Caco-2 (cell line): Measurements from ENCODE around the gene GLP2R. TPM values are rescaled to one million over a fixed set of nuclear protein-coding genes. Genes with fewer than 3 reads are reported as not detected.

Experiments used
- BruUV-seq: library from RNA; stranded (reverse); fragments of 400-500 nt; replicated peaks from 2 replicates; lab custom pipeline; 2021; lab: Mats Ljungman, UMichigan
- CTCF ChIA-PET: fragments of 300-600 bp; sonication (Branson Sonifier 250); formaldehyde crosslinking; loops from one replicate; lab custom pipeline; 2022; ENCODE audit warnings: antibody characterized with exemption; lab: Charles Lee
- POLR2A ChIA-PET: fragments of 300-600 bp; sonication (Branson Sonifier 250); formaldehyde crosslinking; loops from one replicate; lab custom pipeline; 2022; ENCODE audit warnings: antibody characterized with exemption; lab: Charles Lee
- DNase-seq, 2 experiments: peaks; one replicate each; pipeline versions ENCODE4 v3.0.0 to v3.0.0-alpha.2; 2020 to 2022
- H3K27me3 ChIP-seq: replicated peaks from 2 replicates; pipeline ENCODE4 v1.6.0; 2011; ENCODE audit warnings: low read length; ENCODE audit not compliant: control insufficient read depth, insufficient read depth
- H3K36me3 ChIP-seq: 2 replicates; pipeline ENCODE4 v1.5.1; 2011; ENCODE audit warnings: low read length; ENCODE audit not compliant: control insufficient read depth, insufficient read depth
- H3K4me1 ChIP-seq: fragments of 250-450 bp; sonication (Bioruptor Pico); 2 replicates; pipeline ENCODE4 v1.5.1; 2020; ENCODE audit warnings: mild to moderate bottlenecking
- H3K4me3 ChIP-seq: 2 replicates; pipeline ENCODE4 v1.5.1; 2011; ENCODE audit warnings: low read depth, mild to moderate bottlenecking, control low read depth, low read length
- H3K9me3 ChIP-seq: fragments of 250-450 bp; sonication (Bioruptor Pico); 2 replicates; pipeline ENCODE4 v1.5.1; 2020; ENCODE audit warnings: mild to moderate bottlenecking, moderate library complexity
- H3K27ac Mint-ChIP-seq: one replicate; pipeline ENCODE4 v1.8.0; 2022; ENCODE audit warnings: mixed read lengths; ENCODE audit not compliant: unreplicated experiment
- H3K27me3 Mint-ChIP-seq: one replicate; pipeline ENCODE4 v1.8.0; 2022; ENCODE audit warnings: mixed read lengths; ENCODE audit not compliant: insufficient read depth, unreplicated experiment
- H3K36me3 Mint-ChIP-seq: one replicate; pipeline ENCODE4 v1.8.0; 2022; ENCODE audit warnings: mild to moderate bottlenecking, mixed read lengths; ENCODE audit not compliant: insufficient read depth, unreplicated experiment
- H3K4me1 Mint-ChIP-seq: one replicate; pipeline ENCODE4 v1.8.0; 2022; ENCODE audit warnings: low read depth, mixed read lengths; ENCODE audit not compliant: unreplicated experiment
- H3K4me3 Mint-ChIP-seq: one replicate; pipeline ENCODE4 v1.8.0; 2022; ENCODE audit warnings: mild to moderate bottlenecking, moderate library complexity, mixed read lengths; ENCODE audit not compliant: unreplicated experiment
- H3K9me3 Mint-ChIP-seq: one replicate; pipeline ENCODE4 v1.8.0; 2022; ENCODE audit warnings: mixed read lengths; ENCODE audit not compliant: unreplicated experiment
- intact Hi-C: fragments of 100-400 bp; cut with micrococcal nuclease; formaldehyde crosslinking; loops from one replicate; pipeline ENCODE4 v1.10.0; 2022; ENCODE audit not compliant: unreplicated experiment
- total RNA-seq: library from RNA; stranded (reverse); gene quantifications from 2 replicates; pipeline ENCODE4 v1.2.3, GENCODE V29; 2022
- TF ChIP-seq, protein P1 (sequence below), 2 experiments: fragments of 200-600 bp in 1 of 2; IDR thresholded peaks; 1 replicate in 1 of 2; 2 replicates in 1 of 2; pipeline versions ENCODE4 v1.5.1 to v1.8.0; 2011 to 2022; ENCODE audit warnings: antibody characterized with exemption in 1 of 2, control low read depth in 1 of 2, inconsistent platforms in 1 of 2, low read depth in 1 of 2, low read length in 1 of 2, mild to moderate bottlenecking in 1 of 2, moderate library complexity in 1 of 2; ENCODE audit not compliant: insufficient read depth in 1 of 2, severe bottlenecking in 1 of 2, unreplicated experiment in 1 of 2

GLP2R gene
- total RNA-seq, 1 experiment from 2014 or later: not detected

DNA sequence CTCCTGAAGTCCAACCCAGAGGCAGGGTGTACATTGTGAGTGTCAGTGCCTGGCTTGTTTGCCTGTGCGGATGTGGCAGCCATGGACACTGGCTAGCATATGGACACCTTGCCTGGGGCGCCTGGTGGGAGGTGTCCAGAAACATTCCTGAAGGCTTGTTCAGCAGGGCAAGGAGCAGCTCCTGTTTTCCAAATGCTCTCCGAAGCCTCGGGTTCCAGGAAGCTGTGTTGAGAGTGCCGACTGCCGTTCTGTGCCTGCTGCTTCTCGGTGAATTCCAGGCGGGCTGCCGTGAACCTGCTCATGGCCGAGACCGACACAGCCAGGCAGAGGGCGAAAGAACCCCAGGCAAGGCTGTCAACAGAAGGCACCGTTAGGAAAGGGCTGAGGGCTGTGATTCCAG, 23.4 kb upstream of the GLP2R start:
- H3K36me3 Mint-ChIP-seq: no peaks in the 10 kb centered on the region
- DNase-seq: peak; percentile 14 to 49
- ChIA-PET POLR2A (no interaction called here), CTCF (no interaction called here)
- no peaks in the 10 kb centered on the region for H3K9me3 Mint-ChIP-seq
- BruUV-seq: no TSS peak
- no peak overlapping the region for H3K27ac Mint-ChIP-seq
- Histone ChIP-seq H3K9me3 (no peaks in the 10 kb centered on the region), H3K4me3 (no peak overlapping the region), H3K27me3 (no peaks in the 10 kb centered on the region), H3K4me1 (no peaks in the 10 kb centered on the region), H3K36me3 (no peaks in the 10 kb centered on the region)
- intact Hi-C loops: no loop called here
- H3K4me1 Mint-ChIP-seq: no peaks in the 10 kb centered on the region
- peaks cover 7% of the 10 kb centered on the region for H3K27me3 Mint-ChIP-seq
- TF ChIP-seq, protein P1, sequence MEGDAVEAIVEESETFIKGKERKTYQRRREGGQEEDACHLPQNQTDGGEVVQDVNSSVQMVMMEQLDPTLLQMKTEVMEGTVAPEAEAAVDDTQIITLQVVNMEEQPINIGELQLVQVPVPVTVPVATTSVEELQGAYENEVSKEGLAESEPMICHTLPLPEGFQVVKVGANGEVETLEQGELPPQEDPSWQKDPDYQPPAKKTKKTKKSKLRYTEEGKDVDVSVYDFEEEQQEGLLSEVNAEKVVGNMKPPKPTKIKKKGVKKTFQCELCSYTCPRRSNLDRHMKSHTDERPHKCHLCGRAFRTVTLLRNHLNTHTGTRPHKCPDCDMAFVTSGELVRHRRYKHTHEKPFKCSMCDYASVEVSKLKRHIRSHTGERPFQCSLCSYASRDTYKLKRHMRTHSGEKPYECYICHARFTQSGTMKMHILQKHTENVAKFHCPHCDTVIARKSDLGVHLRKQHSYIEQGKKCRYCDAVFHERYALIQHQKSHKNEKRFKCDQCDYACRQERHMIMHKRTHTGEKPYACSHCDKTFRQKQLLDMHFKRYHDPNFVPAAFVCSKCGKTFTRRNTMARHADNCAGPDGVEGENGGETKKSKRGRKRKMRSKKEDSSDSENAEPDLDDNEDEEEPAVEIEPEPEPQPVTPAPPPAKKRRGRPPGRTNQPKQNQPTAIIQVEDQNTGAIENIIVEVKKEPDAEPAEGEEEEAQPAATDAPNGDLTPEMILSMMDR (IDR thresholded peaks at IDR 0.05; ENCODE audit: insufficient read depth in 1 of 2, low read depth in 1 of 2, low read length in 1 of 2, severe bottlenecking in 1 of 2, unreplicated experiment in 1 of 2): no peak
- H3K4me3 Mint-ChIP-seq: no peak overlapping the region

DNA sequence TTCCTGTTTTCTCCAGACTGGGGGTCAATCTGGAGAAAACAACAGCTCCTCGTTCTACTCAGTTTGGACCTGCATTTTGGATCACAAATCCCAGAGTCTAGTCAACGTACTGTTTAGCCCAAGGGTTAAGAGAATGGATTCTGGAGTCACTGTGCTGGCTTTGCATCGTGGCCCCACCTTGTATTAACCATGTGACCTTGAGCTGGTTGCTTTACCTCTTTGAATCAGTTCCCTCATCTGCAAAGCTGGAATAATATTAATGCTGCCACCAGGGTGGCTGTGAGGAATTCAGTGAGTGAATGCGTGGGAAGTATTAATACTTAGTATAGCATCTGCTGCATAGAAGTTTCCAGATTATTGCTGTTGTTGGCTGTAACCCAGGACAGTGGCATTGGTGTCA, 23.0 kb upstream of the GLP2R start:
- TF ChIP-seq, protein P1 (IDR thresholded peaks at IDR 0.05; ENCODE audit: insufficient read depth in 1 of 2, low read depth in 1 of 2, low read length in 1 of 2, severe bottlenecking in 1 of 2, unreplicated experiment in 1 of 2): no peak
- Histone ChIP-seq H3K27me3 (no peaks in the 10 kb centered on the region), H3K9me3 (no peaks in the 10 kb centered on the region), H3K4me1 (no peaks in the 10 kb centered on the region), H3K36me3 (no peaks in the 10 kb centered on the region), H3K4me3 (no peak overlapping the region)
- DNase-seq: no peak
- POLR2A ChIA-PET: no interaction called here
- no peaks in the 10 kb centered on the region for H3K9me3 Mint-ChIP-seq
- no peak overlapping the region for H3K4me3 Mint-ChIP-seq
- peaks cover 6% of the 10 kb centered on the region for H3K27me3 Mint-ChIP-seq
- no peaks in the 10 kb centered on the region for H3K4me1 Mint-ChIP-seq
- intact Hi-C loops: no loop called here
- no TSS peak for BruUV-seq
- no peak overlapping the region for H3K27ac Mint-ChIP-seq
- CTCF ChIA-PET: no interaction called here
- no peaks in the 10 kb centered on the region for H3K36me3 Mint-ChIP-seq

- TF ChIP-seq, protein P1 (IDR thresholded peaks at IDR 0.05; ENCODE audit: insufficient read depth in 1 of 2, low read depth in 1 of 2, low read length in 1 of 2, severe bottlenecking in 1 of 2, unreplicated experiment in 1 of 2): no peak
- no peak for DNase-seq
- Histone ChIP-seq H3K4me3 (no peak overlapping the region), H3K36me3 (no peaks in the 10 kb centered on the region), H3K9me3 (no peaks in the 10 kb centered on the region), H3K27me3 (no peaks in the 10 kb centered on the region), H3K4me1 (no peaks in the 10 kb centered on the region)
- intact Hi-C loops: no loop called here
- POLR2A ChIA-PET: no interaction called here
- no peaks in the 10 kb centered on the region for H3K36me3 Mint-ChIP-seq
- H3K27ac Mint-ChIP-seq: no peak overlapping the region
- H3K4me1 Mint-ChIP-seq: no peaks in the 10 kb centered on the region
- CTCF ChIA-PET: no interaction called here
- H3K4me3 Mint-ChIP-seq: no peak overlapping the region
- H3K9me3 Mint-ChIP-seq: no peaks in the 10 kb centered on the region
- BruUV-seq: no TSS peak
- H3K27me3 Mint-ChIP-seq: peaks cover 2% of the 10 kb centered on the region
Observed at GRCh38 chr17:9805769-9806168, 20.0 kb upstream of the GLP2R start.
